ENCODE measurements around the gene RPS27L.
"Not testable (repeated sequence)": the region's sequence is repeated elsewhere in the genome, so short reads cannot be mapped to it uniquely, and the experiment has no call there.

The RPS27L gene

GRCh38 chr15:63135281-63135680, 22.0 kb downstream of the RPS27L start:
- DNase-seq = no peak

GRCh38 chr15:63134245-63134985, 22.9 kb downstream of the RPS27L start:
- no peak for DNase-seq

- no peak for DNase-seq
Measured at GRCh38 chr15:63133786-63134185, 23.5 kb downstream of the RPS27L start.

- DNase-seq = no peak
Measured at GRCh38 chr15:63126726-63127125, 30.6 kb downstream of the RPS27L start.

GRCh38 chr15:63124506-63124905, 32.8 kb downstream of the RPS27L start:
- DNase-seq = no peak

GRCh38 chr15:63122002-63122875, 35.0 kb downstream of the RPS27L start:
- DNase-seq = peak; percentile 1

- DNase-seq = peak; percentile 53
Measured at GRCh38 chr15:63121382-63122001, 35.8 kb downstream of the RPS27L start, which contains the start of gene LACTB. LACTB (plus strand) TSS chr15:63121861; CDS start chr15:63121872, 11 bp downstream.

- no peak for DNase-seq
Measured at GRCh38 chr15:63118854-63119253, 38.4 kb downstream of the RPS27L start.

GRCh38 chr15:63114465-63114864, 42.8 kb downstream of the RPS27L start:
- DNase-seq = no peak

GRCh38 chr15:63112871-63113270, 44.4 kb downstream of the RPS27L start:
- no peak for DNase-seq

GRCh38 chr15:63111481-63111880, 45.8 kb downstream of the RPS27L start:
- no peak for DNase-seq

GRCh38 chr15:63110428-63111026, 46.8 kb downstream of the RPS27L start:
- DNase-seq = no peak

GRCh38 chr15:63109920-63110319, 47.4 kb downstream of the RPS27L start:
- no peak for DNase-seq

- DNase-seq = no peak
Measured at GRCh38 chr15:63109498-63109897, 47.8 kb downstream of the RPS27L start.

- DNase-seq = no peak
Measured at GRCh38 chr15:63107895-63108546, 49.3 kb downstream of the RPS27L start.

GRCh38 chr15:63105354-63105753, 51.9 kb downstream of the RPS27L start:
- not testable (repeated sequence) for DNase-seq

- DNase-seq = no peak
Measured at GRCh38 chr15:63104727-63105126, 52.5 kb downstream of the RPS27L start.

GRCh38 chr15:63103416-63103815, 53.9 kb downstream of the RPS27L start:
- no peak for DNase-seq

GRCh38 chr15:63099581-63099980, 57.7 kb downstream of the RPS27L start:
- DNase-seq = not testable (repeated sequence)

GRCh38 chr15:63098901-63099300, 58.4 kb downstream of the RPS27L start:
- not testable (repeated sequence) for DNase-seq

Data from NCI-H2029 (cell line).